ENCODE measurements around the gene MED26. TPM values are rescaled to one million over a fixed set of nuclear protein-coding genes. Genes with fewer than 3 reads are reported as not detected.

Gene MED26
- total and polyA plus RNA-seq, 2 experiments from 2014 or later: 6.6 to 7.8 TPM

DNA sequence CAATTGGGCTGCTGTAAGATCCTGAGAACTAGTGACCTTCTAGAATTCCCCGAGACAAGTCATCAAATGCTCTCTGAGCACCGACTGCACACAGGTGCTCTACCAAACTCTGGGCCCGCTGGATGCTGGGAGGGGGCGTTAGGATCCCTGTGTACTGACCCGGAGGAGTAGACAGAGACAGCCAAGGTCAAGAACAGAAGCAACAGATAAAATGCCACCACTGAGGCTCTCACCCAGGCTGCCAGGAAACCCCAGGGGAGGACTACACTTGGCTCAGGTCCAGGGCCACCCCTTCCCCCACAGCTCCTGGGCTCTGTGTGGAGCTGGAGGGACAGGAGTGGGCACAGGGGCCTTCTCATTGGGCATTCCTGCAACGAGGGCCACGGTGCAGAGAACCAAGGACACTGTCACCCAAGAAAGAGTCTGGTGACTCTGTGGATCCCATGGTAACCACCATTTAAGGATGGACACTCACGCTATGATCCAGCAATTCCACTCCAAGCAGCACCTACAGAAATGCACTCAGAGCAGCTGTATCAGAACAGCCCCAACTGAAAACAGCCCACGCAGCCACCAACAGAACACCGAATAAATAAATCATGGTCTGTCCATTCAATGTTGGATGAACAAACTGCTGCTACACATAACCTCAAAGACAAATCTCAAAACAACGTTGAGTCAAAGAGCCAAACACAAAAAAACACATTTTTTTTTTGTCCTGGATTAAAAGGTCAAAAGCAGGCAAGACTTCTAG lies 39.0 kb downstream of the MED26 start:
- Histone ChIP-seq H3K79me2 (peaks cover 96% of the 10 kb centered on the region), H3K4me2 (no peak overlapping the region), H3K36me3 (replicated peaks; ENCODE audit: insufficient read depth, low read depth) (no peaks in the 10 kb centered on the region), H3K9me2 (replicated peaks; ENCODE audit: insufficient read depth) (no peaks in the 10 kb centered on the region), H3K27me3 (no peaks in the 10 kb centered on the region), H3K9me3 (ENCODE audit: low read depth) (no peaks in the 10 kb centered on the region), H3K4me3 (no peak overlapping the region), H3K27ac (no peak overlapping the region), H4K20me1 (ENCODE audit: insufficient read depth, poor library complexity, severe bottlenecking) (peaks cover 95% of the 10 kb centered on the region), H3K4me1 (ENCODE audit: insufficient read depth) (peaks cover 30% of the 10 kb centered on the region), H2AFZ (no peak overlapping the region)
- no peak for DNase-seq (ENCODE audit: low spot score)
- 87% methylated on average over 11 of the region's 11 CpGs for WGBS (ENCODE audit: low lambda C conversion rate, missing lambda C conversion rate)
- TF ChIP-seq EZH2 (IDR thresholded peaks at IDR 0.05; ENCODE audit: borderline replicate concordance): no peak
- no peak for TF ChIP-seq EZH2phosphoT487 (IDR thresholded peaks at IDR 0.05; ENCODE audit: low read depth, severe bottlenecking, unreplicated experiment)
- TF ChIP-seq, protein P1, sequence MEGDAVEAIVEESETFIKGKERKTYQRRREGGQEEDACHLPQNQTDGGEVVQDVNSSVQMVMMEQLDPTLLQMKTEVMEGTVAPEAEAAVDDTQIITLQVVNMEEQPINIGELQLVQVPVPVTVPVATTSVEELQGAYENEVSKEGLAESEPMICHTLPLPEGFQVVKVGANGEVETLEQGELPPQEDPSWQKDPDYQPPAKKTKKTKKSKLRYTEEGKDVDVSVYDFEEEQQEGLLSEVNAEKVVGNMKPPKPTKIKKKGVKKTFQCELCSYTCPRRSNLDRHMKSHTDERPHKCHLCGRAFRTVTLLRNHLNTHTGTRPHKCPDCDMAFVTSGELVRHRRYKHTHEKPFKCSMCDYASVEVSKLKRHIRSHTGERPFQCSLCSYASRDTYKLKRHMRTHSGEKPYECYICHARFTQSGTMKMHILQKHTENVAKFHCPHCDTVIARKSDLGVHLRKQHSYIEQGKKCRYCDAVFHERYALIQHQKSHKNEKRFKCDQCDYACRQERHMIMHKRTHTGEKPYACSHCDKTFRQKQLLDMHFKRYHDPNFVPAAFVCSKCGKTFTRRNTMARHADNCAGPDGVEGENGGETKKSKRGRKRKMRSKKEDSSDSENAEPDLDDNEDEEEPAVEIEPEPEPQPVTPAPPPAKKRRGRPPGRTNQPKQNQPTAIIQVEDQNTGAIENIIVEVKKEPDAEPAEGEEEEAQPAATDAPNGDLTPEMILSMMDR (IDR thresholded peaks at IDR 0.05; ENCODE audit: poor library complexity): no peak

DNA sequence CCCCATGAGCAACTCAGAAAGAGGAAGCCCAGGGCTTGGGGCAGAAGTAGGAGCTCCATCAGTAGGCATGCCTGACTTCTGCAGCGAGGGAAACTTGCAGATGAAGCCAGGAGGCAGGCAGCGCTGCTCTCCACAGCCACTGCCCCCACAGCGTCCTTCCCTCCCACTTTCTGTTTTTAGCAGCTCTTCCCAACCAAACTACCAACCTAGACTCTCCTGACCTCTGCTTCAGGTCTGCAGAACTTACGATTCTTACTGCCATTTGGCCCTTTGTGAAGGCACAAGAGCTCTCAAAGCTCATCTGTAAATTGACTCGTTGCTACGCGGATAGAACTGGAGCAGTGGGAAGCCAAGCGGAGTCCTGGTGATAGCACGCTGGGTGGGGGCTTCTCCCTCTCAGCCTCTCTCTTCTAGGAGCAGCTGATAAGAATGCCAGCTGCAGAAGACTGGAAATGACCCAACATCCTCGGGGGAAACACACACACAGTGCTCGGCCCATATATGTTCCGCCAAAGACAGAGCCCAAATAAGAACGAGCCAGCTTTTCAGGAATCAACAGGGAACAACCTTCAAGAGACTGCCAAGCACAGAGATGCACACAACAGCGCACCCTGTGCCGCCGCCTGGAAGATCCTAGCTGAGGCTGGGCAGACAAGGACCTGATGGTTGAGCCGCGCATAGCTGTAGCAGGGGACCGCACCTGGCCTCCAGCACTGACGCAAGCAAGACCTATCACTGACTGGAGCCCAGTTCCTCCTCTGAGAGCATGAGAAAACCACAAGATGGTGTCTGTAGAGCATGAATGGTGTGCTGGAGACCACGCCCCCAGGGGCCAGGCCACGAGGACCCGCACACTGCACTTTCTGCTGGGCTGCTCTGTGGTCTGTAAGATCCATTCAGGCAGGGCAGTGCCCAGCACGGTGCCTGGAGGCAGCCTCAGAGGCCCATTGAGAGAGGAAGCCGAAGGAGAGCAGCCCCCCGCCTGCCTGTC lies 39.9 kb downstream of the MED26 start:
- Histone ChIP-seq H3K36me3 (replicated peaks; ENCODE audit: insufficient read depth, low read depth) (no peaks in the 10 kb centered on the region), H3K9me2 (replicated peaks; ENCODE audit: insufficient read depth) (no peaks in the 10 kb centered on the region), H4K20me1 (ENCODE audit: insufficient read depth, poor library complexity, severe bottlenecking) (peaks cover 95% of the 10 kb centered on the region), H3K4me2 (peak overlapping the region; percentile 58), H3K79me2 (peaks cover 96% of the 10 kb centered on the region), H3K4me3 (no peak overlapping the region), H3K4me1 (ENCODE audit: insufficient read depth) (peaks cover 35% of the 10 kb centered on the region), H3K9me3 (ENCODE audit: low read depth) (no peaks in the 10 kb centered on the region), H2AFZ (no peak overlapping the region), H3K27ac (no peak overlapping the region), H3K27me3 (no peaks in the 10 kb centered on the region)
- TF ChIP-seq EZH2 (IDR thresholded peaks at IDR 0.05; ENCODE audit: borderline replicate concordance) (no peak), EZH2phosphoT487 (IDR thresholded peaks at IDR 0.05; ENCODE audit: low read depth, severe bottlenecking, unreplicated experiment) (no peak)
- TF ChIP-seq, protein P1 (IDR thresholded peaks at IDR 0.05; ENCODE audit: poor library complexity): no peak
- WGBS (ENCODE audit: low lambda C conversion rate, missing lambda C conversion rate): 72% methylated on average over 26 of the region's 26 CpGs
- DNase-seq (ENCODE audit: low spot score): no peak

DNA sequence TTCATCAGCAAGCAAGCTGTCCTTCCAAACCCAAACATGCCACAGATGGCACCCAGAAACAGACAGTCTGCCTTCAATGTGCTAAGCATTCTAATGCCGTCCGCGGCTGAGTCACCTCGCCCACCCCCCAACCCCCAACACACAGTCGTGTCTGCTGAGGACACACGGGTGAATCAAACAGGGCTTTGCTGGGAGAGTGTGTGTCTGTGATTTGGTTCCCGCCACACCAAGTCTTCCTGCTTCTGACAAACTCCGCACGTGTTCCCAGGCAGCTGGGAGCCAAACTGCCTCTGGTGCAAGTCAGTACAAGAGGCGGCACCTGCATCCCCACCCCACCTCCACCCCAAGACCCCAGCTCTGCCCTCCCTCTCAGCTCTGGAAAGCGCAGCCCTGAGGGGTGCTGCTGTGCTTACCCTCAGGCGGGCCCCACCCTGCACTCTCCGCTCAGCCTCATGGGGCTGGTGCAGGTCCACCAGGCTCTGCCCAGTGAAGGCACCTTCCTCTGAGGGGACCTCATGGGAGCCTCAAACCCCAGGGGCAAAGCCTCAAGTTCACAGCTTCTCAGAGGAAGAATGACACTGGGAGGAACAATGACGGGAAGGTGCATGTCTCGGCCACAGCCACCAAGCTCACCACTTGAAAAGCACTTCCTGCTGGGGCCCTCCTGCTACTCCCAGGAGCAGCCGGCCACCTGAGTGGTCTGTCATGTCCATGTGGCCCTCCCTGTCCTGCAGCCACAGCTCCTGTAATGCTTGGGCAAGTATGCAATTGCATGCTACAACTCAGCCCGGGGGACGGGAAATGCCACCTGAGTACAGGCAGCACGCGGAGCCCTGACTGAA lies 40.8 kb downstream of the MED26 start:
- TF ChIP-seq, protein P1 (IDR thresholded peaks at IDR 0.05; ENCODE audit: poor library complexity): no peak
- no peak for TF ChIP-seq EZH2 (IDR thresholded peaks at IDR 0.05; ENCODE audit: borderline replicate concordance)
- TF ChIP-seq EZH2phosphoT487 (IDR thresholded peaks at IDR 0.05; ENCODE audit: low read depth, severe bottlenecking, unreplicated experiment): no peak
- no peaks in the 10 kb centered on the region for H3K9me2 ChIP-seq (replicated peaks; ENCODE audit: insufficient read depth)
- peak overlapping the region; percentile 58 for H3K4me2 ChIP-seq
- H3K27ac ChIP-seq: no peak overlapping the region
- no peak overlapping the region for H3K4me3 ChIP-seq
- peaks cover 95% of the 10 kb centered on the region for H4K20me1 ChIP-seq (ENCODE audit: insufficient read depth, poor library complexity, severe bottlenecking)
- no peaks in the 10 kb centered on the region for H3K9me3 ChIP-seq (ENCODE audit: low read depth)
- H2AFZ ChIP-seq: no peak overlapping the region
- peaks cover 35% of the 10 kb centered on the region for H3K4me1 ChIP-seq (ENCODE audit: insufficient read depth)
- no peaks in the 10 kb centered on the region for H3K27me3 ChIP-seq
- WGBS (ENCODE audit: low lambda C conversion rate, missing lambda C conversion rate): 64% methylated on average over 20 of the region's 20 CpGs
- DNase-seq (ENCODE audit: low spot score): no peak
- peaks cover 96% of the 10 kb centered on the region for H3K79me2 ChIP-seq
- H3K36me3 ChIP-seq (replicated peaks; ENCODE audit: insufficient read depth, low read depth): no peaks in the 10 kb centered on the region

Data from hepatocyte (in vitro differentiated cells).